K562 treated with DMSO at 1 percent for 24 hours (cell line): ENCODE results near the gene C1orf74. TPM values are rescaled to one million over a fixed set of nuclear protein-coding genes. Genes with fewer than 3 reads are reported as not detected.

Experiments
- total RNA-seq: library from RNA; unstranded; fragments of 300-600 nt; gene quantifications from 2 replicates; pipeline ENCODE4 v1.2.3, GENCODE V29; 2022; ENCODE audit warnings: low read depth; ENCODE audit not compliant: insufficient read depth

C1orf74 gene
- total RNA-seq: 2.5 and 2.9 TPM in 2 replicates

GRCh38 chr1:209784265-209785169, at the start of gene C1orf74:
C1orf74 (minus strand) TSS chr1:209784559; CDS start chr1:209783634, 925 bp downstream.

GRCh38 chr1:209827384-209828262, 43.3 kb upstream of the C1orf74 start, which contains the start of gene UTP25:
UTP25 (plus strand) TSS chr1:209827972; CDS start chr1:209828064, 92 bp downstream.

GRCh38 chr1:209805875-209806760, 21.8 kb upstream of the C1orf74 start, which contains the start of gene IRF6:
IRF6 (minus strand) TSS chr1:209806142; CDS start chr1:209801413, 4,729 bp downstream.

GRCh38 chr1:209755926-209756614, 28.3 kb downstream of the C1orf74 start, which contains the start of gene TRAF3IP3:
TRAF3IP3 (plus strand) TSS chr1:209756053; CDS start chr1:209760040, 3,987 bp downstream.

Other genes starting within 250 kb of the C1orf74 start
- not detected in 2 replicates for gene CAMK1G, start 200.8 kb downstream of the C1orf74 start, total RNA-seq
- gene LAMB3, start 132.1 kb downstream of the C1orf74 start, total RNA-seq: 10.5 and 12.1 TPM in 2 replicates
- 481 and 506 TPM in 2 replicates for gene G0S2, start 109.1 kb downstream of the C1orf74 start, total RNA-seq
- gene HSD11B1, start 79.7 kb downstream of the C1orf74 start, total RNA-seq: 1.4 and 1.7 TPM in 2 replicates
- 0.97 TPM in 1 of 2 replicates, not detected in the other for gene TRAF3IP3, start 28.5 kb downstream of the C1orf74 start, total RNA-seq
- 0.85 and 1.1 TPM in 2 replicates for gene IRF6, start 21.6 kb upstream of the C1orf74 start, total RNA-seq
- 2.5 and 2.6 TPM in 2 replicates for gene UTP25, start 43.4 kb upstream of the C1orf74 start, total RNA-seq
- not detected in 2 replicates for gene SYT14, start 153.7 kb upstream of the C1orf74 start, total RNA-seq